Dermis blood vessel endothelial cell (primary cell): ENCODE measurements around the gene ARGFX. TPM values are rescaled to one million over a fixed set of nuclear protein-coding genes. Genes with fewer than 3 reads are reported as not detected.
A peak's percentile ranks its signal among the peaks of the same experiment; 100 is the strongest.

Experiments
- DNase-seq: peaks from one replicate; pipeline ENCODE4 v3.0.0; 2010
- total RNA-seq: library from RNA; depleted of rRNA; stranded (reverse); fragments of >200 nt; gene quantifications from 2 replicates; pipeline ENCODE4 v1.2.3, GENCODE V29; 2014

The ARGFX gene
- total RNA-seq, 1 donor from 2014 or later = not detected

DNA sequence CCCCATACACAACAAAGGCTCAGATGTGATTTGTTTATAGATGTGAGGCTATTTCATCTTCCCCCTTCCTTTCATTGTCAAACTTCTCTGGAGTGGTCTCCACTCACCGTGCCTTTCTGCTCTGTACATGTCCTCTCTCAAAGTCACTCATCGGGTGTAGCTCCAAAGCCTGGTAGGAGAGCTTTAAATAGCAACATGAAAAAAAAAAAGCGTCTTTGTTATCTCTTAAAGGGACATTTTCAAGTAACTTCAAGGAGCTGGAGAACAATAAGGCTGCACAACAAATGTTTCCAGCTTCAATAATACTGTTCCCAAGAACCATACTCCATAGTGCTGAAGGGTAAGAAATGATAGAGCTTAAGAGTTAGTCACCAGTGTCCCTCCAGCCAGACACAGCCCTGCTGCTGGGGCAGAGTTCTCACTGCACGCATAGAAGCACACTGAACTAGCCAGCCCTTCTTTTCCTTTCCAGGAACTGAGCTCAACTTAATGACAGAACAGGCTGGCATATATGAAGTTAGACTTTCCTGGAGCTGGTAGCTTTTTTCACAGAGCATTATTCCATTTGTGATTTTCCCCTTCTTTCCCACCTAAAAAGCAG, 33.6 kb downstream of the ARGFX start:
- peak; percentile 38 for DNase-seq

- no peak for DNase-seq
Measured at GRCh38 chr3:121604759-121605158, 37.0 kb downstream of the ARGFX start.

DNA sequence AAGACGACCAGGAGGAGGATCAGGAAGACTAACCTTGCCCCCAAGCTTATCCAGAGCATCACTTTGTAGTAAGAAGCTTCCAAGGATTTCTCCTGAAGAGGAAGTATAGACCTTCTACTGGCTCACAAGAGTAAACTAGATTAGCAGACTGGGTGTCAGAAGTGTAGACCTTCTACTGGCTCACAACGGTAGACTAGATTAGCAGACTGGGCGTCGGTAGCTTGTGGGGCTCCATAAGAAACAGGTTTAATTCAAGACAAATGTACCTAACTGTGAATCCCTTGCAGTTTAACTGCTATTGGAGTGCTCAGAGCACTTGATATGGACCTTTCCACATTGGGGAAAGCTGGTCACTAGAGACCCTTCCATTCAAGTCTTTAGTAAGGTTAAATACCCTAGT, 38.4 kb downstream of the ARGFX start:
- DNase-seq = no peak

Other genes starting within 250 kb of the ARGFX start
- gene POLQ, start 22.0 kb upstream of the ARGFX start, total RNA-seq = 3.9 and 8.1 TPM in 2 replicates
- not detected in 2 replicates for gene FBXO40, start 25.4 kb downstream of the ARGFX start, total RNA-seq
- gene HCLS1, start 93.0 kb downstream of the ARGFX start, total RNA-seq = 19.4 and 30.0 TPM in 2 replicates
- gene GOLGB1, start 181.8 kb downstream of the ARGFX start, total RNA-seq = 48.3 and 60.1 TPM in 2 replicates